Nucleus accumbens (tissue), 56 donors: ENCODE measurements around the gene CD37.
"Not testable (repeated sequence)": the region's sequence is repeated elsewhere in the genome, so short reads cannot be mapped to it uniquely, and the experiment has no call there.

Experiments
- DNase-seq, 56 donors: peaks; one replicate each; lab custom pipeline; 2025; lab: John Stamatoyannopoulos, UW

Gene CD37

GRCh38 chr19:49371184-49371583 lies 36.0 kb downstream of the CD37 start:
- no peak for DNase-seq

- not testable (repeated sequence) for DNase-seq
Measured at GRCh38 chr19:49373174-49373573, 38.0 kb downstream of the CD37 start.

GRCh38 chr19:49374665-49375434 lies 39.6 kb downstream of the CD37 start:
- no peak for DNase-seq

- no peak for DNase-seq
Measured at GRCh38 chr19:49378512-49378911, 43.3 kb downstream of the CD37 start.

GRCh38 chr19:49380391-49380790 lies 45.2 kb downstream of the CD37 start:
- DNase-seq = no peak

GRCh38 chr19:49382639-49383038 lies 47.4 kb downstream of the CD37 start:
- DNase-seq = no peak

GRCh38 chr19:49383599-49383998 lies 48.4 kb downstream of the CD37 start:
- DNase-seq = no peak

GRCh38 chr19:49387936-49388372 lies 52.7 kb downstream of the CD37 start, which contains the start of gene KASH5:
KASH5 (plus strand) TSS chr19:49388249; CDS start chr19:49390884, 2,635 bp downstream.
- peak in 27 of 56 donors; percentile 1 to 54 (median 12) for DNase-seq

GRCh38 chr19:49389406-49389805 lies 54.2 kb downstream of the CD37 start:
- no peak for DNase-seq
